CD4-positive, alpha-beta T cell treated with Interleukin-1 beta for 1 hour (primary cell): Measurements from ENCODE around the gene RPL26.
"Not testable (repeated sequence)": the region's sequence is repeated elsewhere in the genome, so short reads cannot be mapped to it uniquely, and the experiment has no call there.

ENCODE experiments used
- DNase-seq, 2 donors: peaks; one replicate each; pipeline ENCODE4 v3.0.0-alpha.2; 2020 to 2022

The RPL26 gene

DNA sequence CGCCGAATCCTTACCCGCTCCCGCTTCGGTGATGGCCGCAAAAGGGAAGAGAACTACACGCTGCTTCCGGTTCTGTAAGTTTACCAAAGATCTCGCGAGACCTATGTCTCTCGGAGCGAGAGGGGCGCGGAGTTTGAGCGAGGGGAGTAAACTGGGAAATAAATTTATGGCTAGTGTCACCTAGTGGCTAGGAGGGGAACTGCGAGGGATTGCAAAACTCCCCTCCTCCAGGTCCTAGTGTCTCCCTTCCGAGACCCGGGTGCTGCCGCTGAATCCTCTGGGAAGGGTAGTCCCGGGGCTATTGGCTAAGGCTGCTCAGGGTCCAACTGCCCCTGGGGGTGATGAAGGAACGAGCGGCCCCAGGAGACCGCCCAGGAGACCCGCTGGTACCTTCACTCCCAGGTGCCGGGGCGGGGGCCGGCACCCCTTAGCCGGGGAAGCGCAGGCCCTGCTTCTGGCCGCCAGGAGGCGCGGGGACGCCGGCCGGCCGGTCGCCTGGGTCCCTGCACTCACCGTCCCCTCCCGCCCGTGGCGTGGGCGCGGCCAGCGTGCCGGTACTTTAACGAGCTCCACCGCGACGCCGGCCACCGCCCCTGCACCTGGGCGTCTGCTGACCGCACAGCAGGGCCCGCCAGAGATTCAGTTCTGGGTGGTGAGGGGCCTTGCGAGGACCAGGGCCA lies at the start of gene RPL26:
Gene RPL26, minus strand, starts transcription at position 51 of the 680 bp plus-strand sequence. CDS start 883 bp downstream, outside the sequence.
- DNase-seq, result peak; percentile 96 to 97

DNA sequence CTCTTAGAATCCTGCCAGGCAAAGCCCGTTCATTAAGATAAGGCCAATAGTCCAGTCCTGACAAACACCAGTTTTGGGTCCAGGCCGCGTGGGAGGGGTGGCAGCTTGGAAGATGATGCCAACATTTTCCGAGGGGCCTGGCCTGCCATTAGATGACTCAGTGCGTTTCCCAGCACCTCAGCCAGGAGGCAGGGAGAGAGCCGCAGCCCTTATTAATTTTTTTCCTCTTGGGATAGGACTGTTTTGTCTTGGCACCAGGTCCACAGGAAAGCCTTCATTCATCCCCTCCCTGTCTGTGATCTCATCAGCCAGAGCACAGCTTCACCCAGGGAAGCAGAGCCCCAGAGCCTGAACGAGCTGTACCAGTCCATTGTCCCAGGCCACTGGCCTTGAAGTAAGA lies 48.0 kb upstream of the RPL26 start:
- DNase-seq, result no peak

DNA sequence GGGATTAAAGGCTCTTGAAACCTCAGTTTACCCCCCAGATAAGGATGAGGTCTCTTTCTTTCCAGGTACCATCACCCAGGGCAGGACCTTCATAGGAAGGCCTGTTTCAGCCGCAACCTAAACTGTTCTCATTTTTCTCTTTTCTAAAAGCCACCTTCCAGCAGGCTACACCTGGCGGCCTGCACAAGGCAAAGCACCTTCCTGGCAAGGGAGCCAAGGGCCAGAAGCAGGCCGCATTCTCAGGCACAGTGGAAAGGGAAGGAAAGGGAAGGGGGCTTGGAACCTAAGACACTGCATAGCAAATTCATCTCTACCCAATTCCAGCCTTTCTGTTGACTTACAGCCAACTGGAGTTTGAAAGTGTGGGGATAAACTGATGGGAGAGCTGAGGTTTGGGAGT lies 43.8 kb upstream of the RPL26 start:
- no peak for DNase-seq

DNA sequence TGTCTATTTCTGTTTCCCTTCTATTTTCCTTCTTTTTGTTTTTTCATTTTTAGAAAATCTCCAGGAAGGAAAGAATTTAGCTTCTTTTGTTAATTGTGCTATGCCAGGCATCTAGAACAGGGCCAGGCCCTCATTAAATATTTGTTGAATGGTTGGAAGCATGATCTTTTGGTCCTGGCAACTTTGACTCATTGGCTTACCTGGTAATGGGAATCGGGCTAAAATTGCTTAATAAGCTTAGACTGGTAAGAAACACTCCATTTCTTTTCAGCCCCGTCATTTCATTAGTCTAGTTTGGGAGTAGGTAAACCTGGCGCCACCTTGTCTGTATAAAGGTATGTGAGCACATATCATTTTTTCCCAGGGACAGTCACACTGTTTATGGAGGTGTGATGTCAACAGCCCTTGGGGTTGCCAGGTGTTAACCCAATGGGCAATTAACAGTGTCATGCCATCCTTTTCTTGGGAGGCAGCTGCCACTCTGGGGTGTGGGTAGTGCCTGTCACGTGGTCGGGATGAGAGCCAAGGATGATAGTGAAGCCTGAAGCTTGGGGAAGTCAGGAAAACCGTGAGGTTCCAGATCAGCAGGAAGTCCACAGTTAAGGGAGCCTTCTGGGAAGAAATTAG lies 43.2 kb upstream of the RPL26 start:
- DNase-seq, result no peak

DNA sequence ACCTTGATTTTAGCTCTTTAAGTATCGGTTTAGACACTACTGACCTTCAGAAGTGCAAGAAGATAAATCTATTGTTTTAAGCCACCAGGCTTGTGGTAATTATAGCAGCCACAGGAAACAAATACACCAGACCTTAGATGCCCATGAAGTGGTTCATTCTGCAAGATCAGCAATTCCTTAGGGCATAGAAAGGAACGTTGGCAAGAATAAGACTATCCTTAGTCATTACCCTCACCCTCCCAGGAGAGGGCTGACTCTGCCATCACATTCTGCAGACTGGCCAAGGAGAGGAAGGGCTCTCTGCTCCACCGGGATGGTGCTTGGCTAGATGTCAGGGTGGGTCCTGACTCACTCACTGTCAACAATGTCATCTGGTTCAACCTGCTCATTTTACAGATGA lies 38.6 kb upstream of the RPL26 start:
- no peak for DNase-seq

DNA sequence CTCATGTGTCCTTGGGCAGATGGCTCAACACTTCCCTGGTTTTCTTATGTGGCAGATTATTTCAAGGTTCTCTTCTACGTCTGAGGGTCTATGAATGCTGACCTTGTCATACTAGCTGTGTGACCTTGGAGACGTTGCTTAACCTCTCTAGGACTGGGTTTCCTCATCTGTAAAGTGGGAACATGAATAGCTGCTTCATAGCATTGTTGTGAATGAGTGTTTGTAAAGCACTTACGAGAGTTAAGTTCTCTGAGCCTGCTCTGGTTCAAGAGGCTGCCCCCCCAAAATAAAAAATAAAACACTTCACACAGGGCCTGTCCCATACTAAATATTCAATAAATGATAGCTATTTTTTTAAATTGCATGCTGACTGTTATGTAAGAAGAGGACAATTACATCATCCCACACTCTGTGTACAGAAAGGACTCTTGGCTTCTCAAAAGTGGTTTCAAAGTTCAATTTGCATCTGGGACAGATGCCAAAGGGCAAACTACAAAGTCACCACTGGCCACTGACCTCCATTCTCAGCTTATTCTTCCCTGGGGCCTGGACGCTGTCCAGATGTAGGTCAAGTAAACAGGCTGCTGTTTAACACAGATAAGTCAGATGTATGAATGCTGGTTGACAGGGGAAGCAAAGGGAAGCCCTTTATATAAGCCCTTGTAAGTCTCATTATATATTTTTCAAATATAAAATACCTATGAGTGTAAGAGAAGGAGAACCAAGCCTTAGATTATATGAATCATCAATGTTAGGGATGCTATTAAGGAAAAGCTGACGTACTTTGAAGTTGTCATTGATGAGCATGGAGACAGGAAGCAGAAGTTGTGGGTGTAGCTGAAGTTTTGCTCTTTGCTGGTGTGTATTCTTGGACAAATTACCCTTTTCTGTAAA lies 37.3 kb upstream of the RPL26 start:
- DNase-seq, result peak in 1 of 2 donors; percentile 17

DNA sequence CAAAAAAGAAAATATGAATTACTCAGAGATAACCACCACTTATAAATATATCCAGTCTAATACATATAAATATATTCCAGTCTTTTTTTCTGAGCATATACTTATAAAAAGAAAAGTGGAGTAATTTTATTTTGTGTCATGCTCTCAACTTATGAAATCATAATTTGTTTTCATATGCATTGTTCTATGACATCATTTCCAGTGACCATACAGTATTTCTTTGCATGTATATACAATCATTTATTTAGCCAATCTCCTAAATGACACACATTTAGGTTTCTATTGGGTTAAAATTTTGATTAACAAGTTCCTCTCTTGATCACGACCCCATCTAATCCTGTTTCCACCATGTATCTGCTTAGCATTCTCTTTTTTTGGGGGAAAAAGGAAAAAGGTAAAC lies 36.3 kb upstream of the RPL26 start:
- no peak for DNase-seq

DNA sequence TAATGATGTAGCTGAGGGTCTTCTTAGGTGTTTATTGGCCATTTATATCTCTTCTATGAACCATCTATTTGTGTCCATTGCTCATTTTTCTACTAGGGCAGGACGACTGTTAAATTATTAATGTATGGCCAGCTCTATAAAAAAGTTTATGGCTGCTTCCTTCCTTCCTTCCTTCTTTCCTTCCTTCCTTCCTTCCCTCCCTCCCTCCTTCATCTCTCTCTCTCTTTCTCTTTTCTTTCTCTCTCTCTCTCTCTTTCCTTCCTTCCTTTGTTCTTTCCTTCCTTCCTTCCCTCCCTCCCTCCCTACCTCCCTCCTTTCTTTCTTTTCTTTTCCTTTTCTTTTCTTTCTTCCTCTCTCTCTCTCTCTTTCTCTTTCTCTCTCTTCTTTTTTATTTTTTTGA lies 35.5 kb upstream of the RPL26 start:
- DNase-seq, result no peak

DNA sequence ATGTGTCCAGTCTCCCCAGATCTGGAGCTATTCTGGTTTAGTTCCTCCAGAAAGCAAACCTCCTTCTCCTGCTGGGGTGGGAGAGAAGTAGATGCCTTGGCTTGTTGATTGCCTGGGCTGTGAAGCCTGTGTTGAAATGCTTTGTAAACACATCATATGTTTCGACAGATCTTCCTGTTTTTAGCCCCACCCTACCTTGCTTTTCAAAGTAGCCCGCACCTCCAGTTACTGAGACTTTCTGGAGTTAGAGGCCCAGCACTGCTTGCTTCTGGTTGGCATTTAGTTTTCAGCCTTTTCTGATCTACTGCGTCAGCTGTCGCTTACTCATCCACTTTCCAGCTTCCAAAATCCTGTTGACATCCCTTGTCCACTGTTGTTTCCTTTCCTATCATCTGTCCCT lies 34.8 kb upstream of the RPL26 start:
- peak in 1 of 2 donors; percentile 51 for DNase-seq

DNA sequence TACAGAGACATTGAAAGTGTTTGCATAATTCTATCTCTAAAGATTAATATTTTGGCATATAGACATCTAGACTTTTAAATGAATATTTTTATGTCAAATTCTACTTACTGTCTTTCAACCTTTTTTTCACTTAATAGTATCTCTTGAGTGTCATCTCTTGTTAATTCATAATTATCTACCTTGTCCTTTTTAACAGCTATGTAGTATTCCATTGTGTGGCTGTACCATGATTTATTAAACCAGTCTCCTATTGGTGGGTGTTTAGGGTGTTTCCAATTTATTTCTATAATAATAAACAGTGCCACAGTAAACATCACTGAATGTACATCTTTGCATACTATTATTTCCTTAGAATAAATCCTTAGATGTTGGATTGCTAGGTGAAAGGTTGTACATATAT lies 30.9 kb upstream of the RPL26 start:
- no peak for DNase-seq

DNA sequence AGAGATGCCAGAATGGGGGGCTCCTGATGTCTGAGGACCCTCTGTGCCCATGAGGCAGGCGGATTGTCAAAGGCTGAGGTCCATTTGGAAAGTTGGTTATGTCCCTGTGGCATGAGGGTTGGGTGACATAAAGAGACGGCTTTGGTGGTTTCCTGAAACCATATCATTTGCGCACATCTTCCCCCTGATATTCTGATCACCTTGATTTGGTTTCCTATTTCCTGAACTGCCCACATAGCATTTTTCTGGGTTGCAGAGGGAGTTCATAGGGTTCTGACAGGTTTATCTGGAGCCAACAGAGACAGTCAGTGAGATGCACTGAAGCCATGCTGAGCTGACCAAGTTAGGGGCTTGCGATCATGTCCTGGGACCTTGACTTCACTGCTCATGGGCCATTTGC lies 30.3 kb upstream of the RPL26 start:
- peak in 1 of 2 donors; percentile 17 for DNase-seq

DNA sequence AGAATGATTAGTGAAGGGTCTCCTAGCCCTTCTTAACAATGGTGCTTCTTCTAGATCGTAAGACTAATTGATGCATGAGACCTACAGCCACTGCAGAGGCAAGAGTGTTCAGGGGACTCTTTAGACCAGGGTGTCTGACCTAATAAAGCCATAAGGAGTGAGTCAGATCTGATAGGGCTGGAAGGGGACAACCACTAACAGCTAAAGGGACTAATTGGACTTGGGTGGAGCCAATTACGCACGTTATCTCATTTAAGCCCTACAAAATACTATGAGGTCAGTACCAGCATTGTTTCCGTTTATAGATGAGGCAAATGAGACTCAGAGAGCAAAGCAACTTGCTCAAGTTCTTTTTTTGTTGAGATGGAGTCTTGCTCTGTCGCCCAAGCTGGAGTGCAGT lies 29.1 kb upstream of the RPL26 start:
- DNase-seq, result no peak

DNA sequence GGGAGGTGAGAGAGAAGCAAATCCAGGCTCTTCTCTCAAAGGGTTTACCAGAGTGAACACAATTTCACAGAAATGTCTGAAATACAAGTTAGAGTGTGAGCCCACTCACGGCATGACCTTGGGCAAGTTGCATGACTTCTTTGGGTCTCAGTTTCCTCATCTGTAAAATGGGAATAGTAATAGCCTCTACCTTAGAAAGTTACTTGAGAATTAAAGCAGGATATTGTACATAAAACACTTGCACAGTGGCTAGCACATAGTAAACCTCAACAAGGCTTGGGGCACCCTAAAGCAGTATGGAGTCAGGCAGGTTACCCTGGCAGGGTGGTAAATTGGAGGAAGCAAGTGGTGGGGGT lies 27.9 kb upstream of the RPL26 start:
- DNase-seq, result no peak

DNA sequence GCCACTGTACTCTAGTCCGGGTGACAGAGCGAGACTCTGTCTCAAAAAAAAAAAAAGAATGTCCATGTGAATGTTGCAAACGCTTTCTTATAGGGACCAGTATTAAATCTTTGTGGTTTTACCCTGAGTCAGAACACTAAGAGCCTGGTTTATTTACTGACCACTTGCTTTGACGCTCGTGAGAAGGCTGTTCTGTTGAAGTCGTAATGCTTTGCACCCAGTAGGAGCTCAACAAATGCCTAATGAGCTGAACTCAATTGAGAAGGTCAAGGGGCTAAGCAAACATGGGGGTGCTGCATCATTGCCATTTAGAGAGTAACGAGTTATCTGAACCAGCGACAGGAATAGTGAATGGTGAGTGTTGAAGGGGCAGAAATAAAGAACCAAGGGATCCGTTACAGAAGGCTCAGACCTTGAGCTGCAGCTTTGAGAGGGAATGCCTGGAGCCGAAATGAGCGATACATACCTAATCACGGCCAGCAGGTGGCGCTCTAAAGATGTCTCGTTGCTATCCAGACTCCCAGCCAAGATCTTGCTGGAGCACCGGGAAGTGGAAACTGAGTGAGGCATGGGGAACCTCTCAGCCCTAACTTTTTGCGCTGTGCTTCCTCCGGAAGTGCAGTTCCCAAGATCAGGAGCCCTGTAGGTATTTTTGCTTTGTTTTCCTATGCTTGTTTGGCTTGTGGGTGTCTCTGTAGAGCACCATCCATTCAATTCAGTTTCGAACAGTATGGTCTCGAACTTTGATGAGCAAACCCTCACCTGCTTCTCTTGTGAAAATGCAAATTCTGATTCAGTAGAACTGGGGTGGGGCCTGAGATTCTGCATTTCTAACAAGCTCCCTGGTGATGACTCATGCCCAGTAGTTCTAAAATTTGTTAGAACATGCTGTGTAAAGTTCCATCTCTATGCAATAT lies 27.2 kb upstream of the RPL26 start:
- DNase-seq, result peak; percentile 71 to 77

DNA sequence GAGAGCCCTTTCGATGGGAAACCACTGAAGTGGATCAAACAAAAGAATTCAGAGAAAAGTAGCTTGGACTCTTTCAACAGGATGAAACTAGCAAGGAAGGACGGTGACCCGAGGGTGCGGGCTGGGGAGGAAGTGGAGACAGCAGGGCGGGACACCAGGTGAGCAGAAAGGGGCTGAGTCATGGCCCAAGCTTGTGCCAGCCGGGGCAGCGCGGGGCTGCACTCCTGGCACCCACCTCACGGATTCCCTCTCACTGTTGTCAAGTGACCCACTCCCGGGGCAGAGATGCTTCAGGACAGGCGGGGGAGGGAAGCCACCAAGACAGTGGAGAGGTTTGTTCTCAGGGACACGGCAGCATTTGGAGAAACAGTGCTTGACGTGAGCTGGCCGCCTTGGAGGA lies 25.4 kb upstream of the RPL26 start:
- DNase-seq, result no peak

DNA sequence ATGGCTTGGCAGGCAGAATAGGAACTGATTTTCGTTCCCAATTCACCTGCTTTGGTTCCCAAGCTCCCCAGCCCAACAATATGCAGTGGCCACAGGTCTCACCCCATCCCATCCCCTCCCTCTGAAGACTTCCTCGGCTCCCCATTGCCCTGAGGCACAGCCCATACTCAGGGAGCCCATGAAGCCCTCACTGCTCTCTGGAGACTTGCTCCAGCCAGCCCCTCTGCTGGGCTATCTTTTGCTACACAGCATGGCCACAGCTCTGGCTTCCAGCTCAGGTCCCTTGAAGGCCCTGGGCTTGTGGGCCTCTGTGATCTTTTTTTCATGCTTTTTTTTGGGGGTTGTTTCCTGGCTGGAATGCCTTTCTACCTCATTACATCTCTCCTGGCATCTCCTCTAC lies 23.2 kb upstream of the RPL26 start:
- no peak for DNase-seq

DNA sequence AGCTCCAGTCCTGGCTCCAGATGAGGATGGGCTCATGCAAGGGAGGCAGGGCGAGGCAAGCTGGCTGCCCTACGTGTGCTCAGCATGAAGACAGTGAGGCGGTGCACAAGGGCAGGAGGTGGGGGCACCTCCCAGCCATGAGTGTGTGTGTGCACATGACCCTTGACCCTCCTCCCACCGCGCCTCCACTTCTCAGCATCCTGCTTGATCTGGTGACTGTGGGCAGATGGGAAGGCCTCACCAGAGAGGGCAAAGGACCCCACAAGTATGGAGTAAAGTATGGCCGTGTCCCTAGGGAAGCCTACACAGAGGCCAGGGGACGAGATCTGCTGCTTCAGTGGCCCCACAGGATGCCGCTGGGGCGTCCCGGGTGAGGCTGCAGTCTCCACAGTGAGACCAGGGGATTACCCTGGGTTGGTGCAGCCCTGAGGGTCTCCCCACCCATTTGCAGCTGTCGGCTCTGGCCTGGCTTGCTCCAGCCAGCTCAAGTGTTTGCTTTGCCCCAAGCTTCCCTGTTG lies 22.6 kb upstream of the RPL26 start:
- no peak for DNase-seq

DNA sequence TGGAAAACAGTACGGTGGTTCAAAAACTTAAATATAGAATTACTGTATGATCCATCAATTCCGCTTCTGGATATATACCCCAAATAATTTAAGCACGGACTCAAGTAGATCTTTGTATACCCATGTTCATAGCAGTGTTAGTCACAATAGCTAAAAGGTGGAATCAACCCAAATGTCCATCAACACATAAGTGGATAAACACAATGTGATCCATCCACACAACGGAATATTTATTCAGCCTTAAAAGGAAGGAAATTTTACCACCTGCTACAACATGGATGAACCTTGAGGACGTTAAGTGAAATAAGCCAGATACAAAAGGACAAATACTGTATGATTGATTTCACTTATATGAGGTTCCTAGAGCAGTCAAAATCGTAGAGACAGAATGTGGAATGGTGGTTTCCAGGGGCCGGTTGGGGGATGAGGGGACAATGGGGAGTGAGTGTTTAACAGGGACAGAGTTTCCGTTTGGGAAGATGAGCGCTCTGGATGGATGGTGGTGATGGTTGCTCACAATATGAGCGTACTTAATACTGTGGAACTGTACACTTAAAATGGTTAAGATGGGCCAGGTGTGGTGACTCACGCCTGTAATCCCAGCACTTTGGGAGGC lies 20.0 kb upstream of the RPL26 start:
- no peak for DNase-seq

DNA sequence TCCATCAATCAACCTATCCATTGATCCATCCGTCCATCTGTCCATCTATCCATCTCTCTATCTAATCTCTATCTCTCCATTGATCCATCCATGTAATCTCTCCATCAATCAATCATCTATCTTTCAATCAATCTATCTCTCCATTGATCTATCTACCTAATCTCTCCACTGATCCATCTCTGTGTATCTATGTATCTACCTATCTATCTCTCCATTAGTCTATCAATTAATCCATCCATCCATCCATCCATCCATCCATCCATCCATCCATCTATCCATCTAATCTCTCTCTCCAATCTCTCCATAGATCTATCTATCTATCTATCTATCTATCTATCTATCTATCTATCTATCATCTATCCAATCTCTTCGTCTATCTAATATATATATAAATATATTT lies 18.1 kb upstream of the RPL26 start:
- DNase-seq, result no peak

DNA sequence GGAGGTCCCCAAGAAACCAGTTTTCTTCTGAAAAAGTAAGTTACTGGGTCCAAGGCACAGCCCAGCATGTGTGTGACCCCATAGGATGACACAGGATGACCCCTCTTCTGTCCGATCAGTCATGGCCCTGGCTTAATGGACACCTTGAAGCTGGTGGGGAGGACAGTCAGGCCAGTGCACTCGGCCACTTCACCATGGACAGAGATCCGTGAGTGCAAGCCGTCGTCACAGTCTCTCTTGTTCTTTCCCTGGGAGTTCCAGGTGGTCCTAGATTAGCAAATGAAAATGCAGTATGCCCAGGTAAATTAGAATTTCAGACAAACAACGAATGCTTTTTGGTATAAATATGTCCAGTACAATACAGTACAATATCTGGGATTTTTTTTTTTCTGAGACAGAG lies 16.0 kb upstream of the RPL26 start:
- DNase-seq, result no peak

DNA sequence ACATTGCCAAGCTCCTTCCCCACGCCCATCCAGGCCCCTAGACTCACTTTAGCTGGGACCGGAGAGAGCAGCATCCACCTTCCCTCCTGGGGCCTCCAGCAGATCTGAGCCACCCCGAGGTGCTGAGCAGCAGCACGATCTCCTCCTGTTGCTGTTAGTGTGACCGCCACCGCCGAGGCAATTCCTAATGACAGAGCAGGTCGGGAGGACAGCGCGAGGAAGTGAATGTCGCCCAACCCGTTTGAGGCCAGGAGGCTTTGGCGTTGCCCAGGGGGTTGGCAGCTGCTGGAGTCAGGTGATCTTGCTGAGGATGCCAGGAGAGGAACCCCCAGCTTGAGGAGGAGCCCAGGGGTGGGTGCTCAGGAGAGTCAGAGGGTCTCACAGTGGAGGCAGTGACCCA lies 14.6 kb upstream of the RPL26 start, which contains the start of gene RNF222:
Gene RNF222, minus strand, starts transcription at position 192 of the 400 bp plus-strand sequence. CDS start 4,366 bp downstream, outside the sequence.
- no peak for DNase-seq

DNA sequence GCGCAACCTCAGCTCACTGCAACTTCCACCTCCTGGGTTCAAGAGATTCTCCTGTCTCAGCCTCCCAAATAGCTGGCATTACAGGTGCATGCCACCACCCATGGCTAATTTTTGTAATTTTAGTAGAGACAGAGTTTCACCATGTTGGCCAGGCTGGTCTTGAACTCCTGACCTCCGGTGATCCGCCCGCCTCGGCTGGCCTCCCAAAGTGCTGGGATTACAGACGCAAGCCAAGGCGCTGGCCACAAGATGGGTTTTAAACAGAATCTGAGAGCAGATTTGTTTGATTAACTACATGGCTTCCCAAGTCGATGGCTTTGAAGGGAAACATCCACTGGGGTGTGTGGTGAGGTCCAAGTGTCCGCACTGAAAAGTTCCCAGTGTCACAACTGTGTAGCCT lies 11.5 kb upstream of the RPL26 start:
- not testable (repeated sequence) for DNase-seq
